Measurements from ENCODE around the gene LDLRAD3.

- TF ChIP-seq, protein P1, sequence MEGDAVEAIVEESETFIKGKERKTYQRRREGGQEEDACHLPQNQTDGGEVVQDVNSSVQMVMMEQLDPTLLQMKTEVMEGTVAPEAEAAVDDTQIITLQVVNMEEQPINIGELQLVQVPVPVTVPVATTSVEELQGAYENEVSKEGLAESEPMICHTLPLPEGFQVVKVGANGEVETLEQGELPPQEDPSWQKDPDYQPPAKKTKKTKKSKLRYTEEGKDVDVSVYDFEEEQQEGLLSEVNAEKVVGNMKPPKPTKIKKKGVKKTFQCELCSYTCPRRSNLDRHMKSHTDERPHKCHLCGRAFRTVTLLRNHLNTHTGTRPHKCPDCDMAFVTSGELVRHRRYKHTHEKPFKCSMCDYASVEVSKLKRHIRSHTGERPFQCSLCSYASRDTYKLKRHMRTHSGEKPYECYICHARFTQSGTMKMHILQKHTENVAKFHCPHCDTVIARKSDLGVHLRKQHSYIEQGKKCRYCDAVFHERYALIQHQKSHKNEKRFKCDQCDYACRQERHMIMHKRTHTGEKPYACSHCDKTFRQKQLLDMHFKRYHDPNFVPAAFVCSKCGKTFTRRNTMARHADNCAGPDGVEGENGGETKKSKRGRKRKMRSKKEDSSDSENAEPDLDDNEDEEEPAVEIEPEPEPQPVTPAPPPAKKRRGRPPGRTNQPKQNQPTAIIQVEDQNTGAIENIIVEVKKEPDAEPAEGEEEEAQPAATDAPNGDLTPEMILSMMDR (IDR thresholded peaks at IDR 0.05), result no peak
- TF ChIP-seq ZFX (IDR thresholded peaks at IDR 0.05; ENCODE audit: borderline replicate concordance), result no peak
These were observed 271.3 kb downstream of the LDLRAD3 start for GRCh38 chr11:36214976-36215692.

All from 22Rv1 (cell line).